ENCODE results near the gene SOX6.

DNA sequence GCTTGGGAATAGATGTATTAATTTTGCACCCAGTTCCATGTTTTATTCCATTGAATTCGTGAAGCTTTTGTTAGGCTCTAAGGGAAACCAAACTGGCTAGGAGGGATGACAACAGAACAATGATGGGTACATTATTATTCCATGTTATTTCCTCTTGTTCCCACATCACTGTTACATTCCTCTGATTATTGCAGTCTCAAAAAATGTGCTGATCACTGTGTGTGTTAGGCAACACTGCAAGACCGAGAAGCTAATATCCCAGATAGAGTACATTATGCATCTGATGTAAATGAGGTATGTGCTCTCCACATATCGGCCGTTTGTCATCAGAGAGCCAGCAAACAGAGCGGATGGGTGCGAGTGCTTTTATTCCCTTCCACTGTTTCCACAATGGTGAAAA lies 327.9 kb downstream of the SOX6 start:
- TF ChIP-seq, protein P1, sequence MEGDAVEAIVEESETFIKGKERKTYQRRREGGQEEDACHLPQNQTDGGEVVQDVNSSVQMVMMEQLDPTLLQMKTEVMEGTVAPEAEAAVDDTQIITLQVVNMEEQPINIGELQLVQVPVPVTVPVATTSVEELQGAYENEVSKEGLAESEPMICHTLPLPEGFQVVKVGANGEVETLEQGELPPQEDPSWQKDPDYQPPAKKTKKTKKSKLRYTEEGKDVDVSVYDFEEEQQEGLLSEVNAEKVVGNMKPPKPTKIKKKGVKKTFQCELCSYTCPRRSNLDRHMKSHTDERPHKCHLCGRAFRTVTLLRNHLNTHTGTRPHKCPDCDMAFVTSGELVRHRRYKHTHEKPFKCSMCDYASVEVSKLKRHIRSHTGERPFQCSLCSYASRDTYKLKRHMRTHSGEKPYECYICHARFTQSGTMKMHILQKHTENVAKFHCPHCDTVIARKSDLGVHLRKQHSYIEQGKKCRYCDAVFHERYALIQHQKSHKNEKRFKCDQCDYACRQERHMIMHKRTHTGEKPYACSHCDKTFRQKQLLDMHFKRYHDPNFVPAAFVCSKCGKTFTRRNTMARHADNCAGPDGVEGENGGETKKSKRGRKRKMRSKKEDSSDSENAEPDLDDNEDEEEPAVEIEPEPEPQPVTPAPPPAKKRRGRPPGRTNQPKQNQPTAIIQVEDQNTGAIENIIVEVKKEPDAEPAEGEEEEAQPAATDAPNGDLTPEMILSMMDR (conservative IDR thresholded peaks at IDR 0.05) = no peak
- TF ChIP-seq EZH2 (IDR thresholded peaks at IDR 0.05; ENCODE audit: low read depth) = no peak
